Gastroesophageal sphincter (tissue), 4 donors: ENCODE data around the gene UBE2E2. TPM values are rescaled to one million over a fixed set of nuclear protein-coding genes. Genes with fewer than 3 reads are reported as not detected.

ENCODE experiments used
- ATAC-seq: fragments of 150-250 bp; one replicate; pipeline ENCODE4 v1.9.1; 2016; ENCODE audit warnings: mild to moderate bottlenecking, moderate library complexity
- H3K27ac ChIP-seq, 4 donors: fragments of 200-600 bp; sonication (generic) in 3 of 4; 1 replicate in 3 of 4; 2 replicates in 1 of 4; pipeline ENCODE4 v1.5.1; 2016 to 2019
- H3K27me3 ChIP-seq: fragments of 200-600 bp; sonication (generic); one replicate; pipeline ENCODE4 v1.5.1; 2019
- H3K36me3 ChIP-seq, 2 donors: fragments of 200-600 bp; sonication (generic); one replicate each; pipeline ENCODE4 v1.5.1; 2019; ENCODE audit warnings: control low read depth in 1 of 2
- H3K4me1 ChIP-seq, 3 donors: fragments of 200-600 bp; sonication (generic); 1 replicate in 2 of 3; 2 replicates in 1 of 3; pipeline ENCODE4 v1.5.1; 2016 to 2019; ENCODE audit warnings: control low read depth in 2 of 3
- H3K4me3 ChIP-seq, 2 donors: fragments of 200-600 bp; sonication (generic); one replicate each; pipeline ENCODE4 v1.5.1; 2019; ENCODE audit warnings: mild to moderate bottlenecking in 1 of 2, moderate library complexity in 1 of 2
- H3K9me3 ChIP-seq, 3 donors: fragments of 200-600 bp; sonication (generic); one replicate each; pipeline ENCODE4 v1.5.1; 2017 to 2019; ENCODE audit warnings: control low read depth in 2 of 3
- CTCF ChIP-seq, 4 experiments: fragments of 200-600 bp in 2 of 4; fragments of 450-650 bp in 2 of 4; sonication (generic) in 1 of 4; IDR thresholded peaks; one replicate each; pipeline ENCODE4 v1.5.1; 2017 to 2019; ENCODE audit warnings: antibody characterized with exemption in 4 of 4, mild to moderate bottlenecking in 2 of 4, moderate library complexity in 2 of 4
- EP300 ChIP-seq: sonication (generic); formaldehyde crosslinking; IDR thresholded peaks from one replicate; pipeline ENCODE4 v1.6.1; 2017; ENCODE audit warnings: antibody characterized with exemption, mild to moderate bottlenecking
- POLR2A ChIP-seq, 2 donors: fragments of 450-650 bp; IDR thresholded peaks; one replicate each; pipeline ENCODE4 v1.6.1; 2017; ENCODE audit warnings: antibody characterized with exemption in 2 of 2, mild to moderate bottlenecking in 2 of 2, moderate library complexity in 1 of 2
- POLR2AphosphoS5 ChIP-seq: sonication (generic); formaldehyde crosslinking; IDR thresholded peaks from one replicate; pipeline ENCODE4 v1.6.1; 2017; ENCODE audit warnings: antibody characterized with exemption
- WGBS, 2 donors: methylation state at CpG; one replicate each; pipeline ENCODE4 v1.1.5; 2018; ENCODE audit warnings: low coverage in 1 of 2; 5-methylcytosine and 5-hydroxymethylcytosine counted together
- total RNA-seq, 4 donors: library from RNA; depleted of rRNA; stranded (reverse); fragments of >200 nt; gene quantifications; one replicate each; pipeline ENCODE4 v1.1.0, GENCODE V29; 2016

The UBE2E2 gene
- total RNA-seq, 4 donors from 2014 or later, result 35.8 to 114 (median 70.2) TPM

GRCh38 chr3:23189187-23189586 is 13.9 kb upstream of the UBE2E2 start:
- 50 to 60% methylated on average over 1 of the region's 1 CpG for WGBS, 2 donors
- no peaks in the 10 kb centered on the region for H3K36me3 ChIP-seq
- H3K4me3 ChIP-seq, result no peak overlapping the region
- no peak for ATAC-seq
- no peaks in the 10 kb centered on the region for H3K27me3 ChIP-seq
- no peak overlapping the region for H3K27ac ChIP-seq
- no peaks in the 10 kb centered on the region for H3K9me3 ChIP-seq
- no peak for TF ChIP-seq POLR2A (IDR thresholded peaks at IDR 0.05)
- H3K4me1 ChIP-seq, result no peaks in the 10 kb centered on the region

- TF ChIP-seq POLR2AphosphoS5, result no peak
- no peak for TF ChIP-seq EP300
- no peak for TF ChIP-seq POLR2A (IDR thresholded peaks at IDR 0.05)
- no peak for TF ChIP-seq CTCF (IDR thresholded peaks at IDR 0.05)
- no peak for ATAC-seq
- H3K27ac ChIP-seq, result no peak overlapping the region
- 83 to 87% methylated on average over 2 of the region's 2 CpGs for WGBS, 2 donors
- no peaks in the 10 kb centered on the region for H3K36me3 ChIP-seq
- H3K9me3 ChIP-seq, result no peaks in the 10 kb centered on the region
- no peaks in the 10 kb centered on the region for H3K4me1 ChIP-seq
- H3K4me3 ChIP-seq, result no peak overlapping the region
- no peaks in the 10 kb centered on the region for H3K27me3 ChIP-seq
These were observed 10.3 kb upstream of the UBE2E2 start for GRCh38 chr3:23192816-23193215.

- no peak for ATAC-seq
- no peaks in the 10 kb centered on the region for H3K4me1 ChIP-seq
- no peak overlapping the region for H3K27ac ChIP-seq
- H3K36me3 ChIP-seq, result no peaks in the 10 kb centered on the region
- no peak overlapping the region for H3K4me3 ChIP-seq
- WGBS, 2 donors, result 100% methylated on average over 1 to 2 of the region's 3 CpGs
- no peaks in the 10 kb centered on the region for H3K27me3 ChIP-seq
- no peaks in the 10 kb centered on the region for H3K9me3 ChIP-seq
- TF ChIP-seq POLR2A (IDR thresholded peaks at IDR 0.05) (no peak), POLR2AphosphoS5 (no peak), EP300 (no peak), CTCF (IDR thresholded peaks at IDR 0.05) (no peak)
These were observed 9.3 kb upstream of the UBE2E2 start for GRCh38 chr3:23193831-23194230.

- no peak overlapping the region for H3K27ac ChIP-seq
- H3K36me3 ChIP-seq, result no peaks in the 10 kb centered on the region
- no peak for TF ChIP-seq POLR2AphosphoS5
- TF ChIP-seq CTCF (IDR thresholded peaks at IDR 0.05), result no peak
- TF ChIP-seq POLR2A (IDR thresholded peaks at IDR 0.05), result no peak
- no peak for TF ChIP-seq EP300
- H3K4me1 ChIP-seq, result peaks cover 0 to 7% (median 0%) of the 10 kb centered on the region in 3 donors
- no peaks in the 10 kb centered on the region for H3K9me3 ChIP-seq
- H3K27me3 ChIP-seq, result no peaks in the 10 kb centered on the region
- H3K4me3 ChIP-seq, result no peak overlapping the region
- no peak for ATAC-seq
- 54 to 57% methylated on average over 3 to 4 of the region's 4 CpGs for WGBS, 2 donors
These were observed 4.3 kb upstream of the UBE2E2 start for GRCh38 chr3:23198801-23199200.

GRCh38 chr3:23199649-23200048 is 3.5 kb upstream of the UBE2E2 start:
- H3K27me3 ChIP-seq, result no peaks in the 10 kb centered on the region
- TF ChIP-seq CTCF (IDR thresholded peaks at IDR 0.05) (no peak), POLR2A (IDR thresholded peaks at IDR 0.05) (no peak)
- H3K4me3 ChIP-seq, result no peak overlapping the region
- no peaks in the 10 kb centered on the region for H3K36me3 ChIP-seq
- H3K4me1 ChIP-seq, result peaks cover 0 to 14% (median 0%) of the 10 kb centered on the region in 3 donors
- no peak overlapping the region for H3K27ac ChIP-seq
- 78 to 86% methylated on average over 4 of the region's 5 CpGs for WGBS, 2 donors
- no peak for ATAC-seq
- no peaks in the 10 kb centered on the region for H3K9me3 ChIP-seq
